Motor neuron (in vitro differentiated cells): Measurements from ENCODE around the gene RXRA. TPM values are rescaled to one million over a fixed set of nuclear protein-coding genes. Genes with fewer than 3 reads are reported as not detected.

Experiments used
- ATAC-seq, 8 experiments: fragments of 200-7000 bp; cut with Tn5 transposase; replicated peaks in 6 of 8; 2 replicates each; pipeline ENCODE4 v1.8.0; 2021; ENCODE audit warnings: mild to moderate bottlenecking in 8 of 8, moderate library complexity in 8 of 8
- H3K27ac ChIP-seq, 2 donors: fragments of 250-450 bp; sonication (Bioruptor Pico); 2 replicates each; pipeline ENCODE4 v1.9.0; 2021; ENCODE audit warnings: antibody characterized with exemption in 2 of 2, mild to moderate bottlenecking in 2 of 2, moderate library complexity in 1 of 2
- H3K4me1 ChIP-seq, 2 donors: fragments of 250-450 bp; sonication (Bioruptor Pico); replicated peaks in 1 of 2; 2 replicates each; pipeline ENCODE4 v1.6.1; 2021; ENCODE audit warnings: antibody characterized with exemption in 2 of 2, mild to moderate bottlenecking in 2 of 2, moderate library complexity in 1 of 2
- H3K4me3 ChIP-seq, 5 donors: fragments of 250-450 bp; sonication (Bioruptor Pico); 2 replicates each; pipeline ENCODE4 v1.9.0; 2021; ENCODE audit warnings: antibody characterized with exemption in 5 of 5, mild to moderate bottlenecking in 5 of 5, moderate library complexity in 4 of 5
- WGBS, 10 experiments: fragments of 450-650 bp; shearing (Covaris generic); methylation state at CpG; one replicate each; pipeline ENCODE4 v1.0.0; 2022; 5-methylcytosine and 5-hydroxymethylcytosine counted together
- in situ Hi-C, 9 experiments: fragments of 400-800 bp; cut with MboI; loops; one replicate each; pipeline ENCODE4 v1.15.0; 2021; ENCODE audit warnings: low sequenced_read_pairs in 9 of 9, low pct_unique_long_range_greater_than_20kb in 2 of 9; ENCODE audit not compliant: unreplicated experiment in 9 of 9
- total RNA-seq, 8 experiments: library from RNA; unstranded; fragments of 300-600 nt; gene quantifications; 2 replicates each; pipeline versions ENCODE4 v1.2.3 to v1.2.4, GENCODE V29; 2022

Gene RXRA
- total RNA-seq, 8 experiments from 2014 or later, result 10.2 to 20.7 (median 13.3) TPM

DNA sequence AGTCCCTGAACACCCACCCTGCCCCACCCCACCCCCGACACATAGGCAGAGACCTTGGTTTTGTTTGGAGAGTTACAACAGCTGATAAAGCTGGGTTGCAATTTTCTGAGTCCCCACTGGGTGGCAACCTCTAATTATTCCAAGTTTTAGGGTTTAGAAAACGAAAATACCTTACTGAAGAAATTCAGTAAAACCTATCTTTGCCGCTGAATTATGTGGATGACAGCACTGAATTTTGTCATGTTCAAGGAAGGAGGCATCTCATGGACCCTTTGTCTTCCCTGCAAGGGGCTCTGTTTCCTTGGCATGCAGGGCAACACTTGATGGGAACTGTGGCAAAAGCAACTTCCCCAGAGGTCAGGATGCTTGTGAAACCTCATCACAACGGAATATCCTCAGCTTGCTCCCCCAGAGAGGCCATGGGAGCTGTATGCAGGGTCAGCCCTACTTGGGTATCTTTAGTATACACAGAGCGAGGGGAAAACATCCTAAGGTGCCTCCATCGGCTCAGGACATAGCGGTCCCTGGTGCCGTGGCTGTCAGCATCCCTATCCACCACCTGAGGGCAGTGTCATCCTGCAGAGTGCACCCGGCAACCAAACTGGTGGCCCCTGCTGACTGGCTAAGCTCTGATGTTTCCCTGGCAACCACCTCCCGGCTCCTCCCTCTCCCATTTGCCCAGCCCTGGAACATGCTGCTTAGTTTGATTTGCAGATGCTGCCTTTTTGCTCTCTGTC lies 123.1 kb downstream of the RXRA start:
- in situ Hi-C loops, result loop anchor here in 8 of 9 experiments (5.0 to 25.0 kb wide), 3 partner anchors 282 to 287 kb away; partner anchors contain the start of gene RNU6ATAC (in 7 of the 8)
- peak overlapping the region; percentile 44 to 53 for H3K27ac ChIP-seq
- no peak overlapping the region for H3K4me3 ChIP-seq
- 0 to 83% (median 8%) methylated on average over 1 to 7 of the region's 10 CpGs; no CpG with 5 or more reads in 4 of the 10 experiments for WGBS, 10 experiments
- ATAC-seq, result peak; percentile 97 to 99 (median 98)
- H3K4me1 ChIP-seq, result peaks cover 9 to 12% of the 10 kb centered on the region in 2 donors

GRCh38 chr9:134451700-134452458 lies 125.6 kb downstream of the RXRA start:
- in situ Hi-C loops, result loop anchor here in 3 of 9 experiments (25.0 kb wide), 3 partner anchors 185 to 285 kb away; partner anchors contain the start of gene COL5A1 (in 1 of the 3)
- ATAC-seq, result no peak
- WGBS, 10 experiments, result 100% methylated on average over 2 of the region's 2 CpGs; no CpG with 5 or more reads in 9 of the 10 experiments
- Histone ChIP-seq H3K4me3 (no peak overlapping the region), H3K27ac (no peak overlapping the region), H3K4me1 (peaks cover 9 to 26% of the 10 kb centered on the region in 2 donors)

GRCh38 chr9:134452728-134453127 lies 126.5 kb downstream of the RXRA start:
- in situ Hi-C loops, result loop anchor here in 3 of 9 experiments (25.0 kb wide), 3 partner anchors 185 to 285 kb away; partner anchors contain the start of gene COL5A1 (in 1 of the 3)
- ATAC-seq, result no peak
- Histone ChIP-seq H3K27ac (no peak overlapping the region), H3K4me1 (peaks cover 9 to 26% of the 10 kb centered on the region in 2 donors), H3K4me3 (no peak overlapping the region)
- 71 to 100% (median 93%) methylated on average over 1 to 3 of the region's 4 CpGs; no CpG with 5 or more reads in 4 of the 10 experiments for WGBS, 10 experiments

GRCh38 chr9:134453776-134454475 lies 127.7 kb downstream of the RXRA start:
- ATAC-seq, result no peak
- in situ Hi-C loops, result loop anchor here in 3 of 9 experiments (25.0 kb wide), 3 partner anchors 183 to 283 kb away; partner anchors contain the start of gene COL5A1 (in 1 of the 3)
- H3K4me1 ChIP-seq, result peaks cover 13 to 29% of the 10 kb centered on the region in 2 donors
- no peak overlapping the region for H3K4me3 ChIP-seq
- no peak overlapping the region for H3K27ac ChIP-seq
- WGBS, 10 experiments, result 76 to 100% (median 88%) methylated on average over 2 to 5 of the region's 23 CpGs; no CpG with 5 or more reads in 3 of the 10 experiments

DNA sequence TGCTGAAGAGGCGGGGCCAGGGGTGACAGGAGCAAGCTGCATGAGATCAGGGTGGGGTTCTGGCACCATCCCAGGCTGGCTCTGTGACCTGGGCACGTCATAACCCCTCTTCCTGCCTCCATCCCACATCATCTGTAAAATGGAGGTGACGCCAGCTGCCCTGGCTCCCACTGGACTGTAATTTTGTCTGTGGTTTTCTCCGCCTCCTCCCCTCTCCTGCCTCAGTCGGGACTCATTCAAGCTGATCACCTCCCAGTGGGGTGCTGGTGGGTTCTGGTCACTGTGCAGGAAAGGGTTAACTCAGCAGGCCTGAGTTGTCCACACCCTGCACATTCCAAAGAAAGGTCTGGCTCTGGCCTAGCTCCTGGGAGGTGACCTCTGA lies 128.2 kb downstream of the RXRA start:
- Histone ChIP-seq H3K27ac (no peak overlapping the region), H3K4me3 (no peak overlapping the region), H3K4me1 (peaks cover 13 to 29% of the 10 kb centered on the region in 2 donors)
- in situ Hi-C loops, result loop anchor here in 3 of 9 experiments (25.0 kb wide), 3 partner anchors 183 to 283 kb away; partner anchors contain the start of gene COL5A1 (in 1 of the 3)
- WGBS, 10 experiments, result 20 to 100% (median 87%) methylated on average over 1 to 3 of the region's 5 CpGs; no CpG with 5 or more reads in 7 of the 10 experiments
- ATAC-seq, result no peak

- in situ Hi-C loops, result loop anchor here in 3 of 9 experiments (25.0 kb wide), 3 partner anchors 182 to 282 kb away; partner anchors contain the start of gene COL5A1 (in 1 of the 3)
- Histone ChIP-seq H3K27ac (no peak overlapping the region), H3K4me3 (no peak overlapping the region), H3K4me1 (peaks cover 9 to 26% of the 10 kb centered on the region in 2 donors)
- ATAC-seq, result no peak
- WGBS, 10 experiments, result 93 to 100% (median 95%) methylated on average over 1 to 8 of the region's 13 CpGs; no CpG with 5 or more reads in 3 of the 10 experiments
Observed at GRCh38 chr9:134455021-134455471, 128.8 kb downstream of the RXRA start.

- Histone ChIP-seq H3K4me3 (no peak overlapping the region), H3K4me1 (peaks cover 4 to 21% of the 10 kb centered on the region in 2 donors), H3K27ac (no peak overlapping the region)
- in situ Hi-C loops, result loop anchor here in 3 of 9 experiments (25.0 kb wide), 3 partner anchors 182 to 282 kb away; partner anchors contain the start of gene COL5A1 (in 1 of the 3)
- WGBS, 10 experiments, result 80 to 88% (median 80%) methylated on average over 1 to 3 of the region's 15 CpGs; no CpG with 5 or more reads in 7 of the 10 experiments
- ATAC-seq, result no peak
Observed at GRCh38 chr9:134455537-134455933, 129.3 kb downstream of the RXRA start.

DNA sequence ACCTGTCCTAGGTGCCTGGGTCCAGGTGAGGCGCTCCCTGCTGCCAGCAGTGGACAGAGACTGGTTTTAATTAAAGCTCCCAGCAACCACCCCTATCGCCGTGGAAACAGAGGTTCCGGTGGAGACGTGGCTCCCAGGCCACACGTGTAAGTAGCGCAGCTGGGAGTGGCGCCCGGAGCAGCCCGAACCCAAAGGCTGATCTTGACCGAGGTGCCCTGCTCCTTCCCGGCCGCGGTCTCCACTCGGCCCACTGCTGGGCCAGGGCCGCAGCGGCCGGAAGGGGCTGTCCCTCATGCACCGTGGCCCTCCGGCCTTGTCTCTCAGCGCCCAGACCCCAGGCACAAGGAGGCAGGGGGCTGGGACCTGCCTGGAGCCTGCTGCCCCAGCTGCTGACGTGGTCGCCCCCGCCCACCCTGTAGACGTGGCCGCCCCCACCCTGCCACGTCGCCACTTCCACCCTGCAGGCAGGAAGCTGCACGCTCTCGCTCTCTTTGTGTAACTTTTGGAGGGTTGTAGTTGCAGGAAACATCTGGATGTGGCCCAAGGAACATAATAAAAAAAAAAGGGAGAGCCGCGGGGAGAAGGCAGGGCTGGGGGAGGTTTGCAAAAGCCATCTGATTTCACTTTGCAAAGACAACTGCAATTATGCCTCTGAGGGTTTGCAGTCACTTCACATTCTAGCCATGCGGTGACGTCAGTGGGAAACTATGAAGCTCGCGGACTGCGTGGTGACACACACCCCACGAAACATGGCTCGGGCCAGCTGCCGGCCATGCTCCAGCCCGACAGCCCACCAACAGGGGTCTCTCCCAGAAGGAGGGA lies 129.9 kb downstream of the RXRA start:
- Histone ChIP-seq H3K27ac (peak overlapping the region; percentile 23 to 52), H3K4me3 (no peak overlapping the region), H3K4me1 (peaks cover 4 to 21% of the 10 kb centered on the region in 2 donors)
- in situ Hi-C loops, result loop anchor here in 3 of 9 experiments (25.0 kb wide), 3 partner anchors 181 to 281 kb away; partner anchors contain the start of gene COL5A1 (in 1 of the 3)
- 0 to 78% (median 63%) methylated on average over 1 to 10 of the region's 41 CpGs; no CpG with 5 or more reads in 2 of the 10 experiments for WGBS, 10 experiments
- ATAC-seq, result peak; percentile 72 to 90 (median 82)

GRCh38 chr9:134456756-134457305 lies 130.6 kb downstream of the RXRA start:
- WGBS, 10 experiments, result 42 to 95% methylated on average over 2 to 4 of the region's 12 CpGs; no CpG with 5 or more reads in 8 of the 10 experiments
- no peak overlapping the region for H3K4me3 ChIP-seq
- peak overlapping the region; percentile 23 to 34 for H3K27ac ChIP-seq
- H3K4me1 ChIP-seq, result peaks cover 4 to 21% of the 10 kb centered on the region in 2 donors
- in situ Hi-C loops, result loop anchor here in 3 of 9 experiments (25.0 kb wide), 3 partner anchors 180 to 280 kb away; partner anchors contain the start of gene COL5A1 (in 1 of the 3)
- no peak for ATAC-seq

DNA sequence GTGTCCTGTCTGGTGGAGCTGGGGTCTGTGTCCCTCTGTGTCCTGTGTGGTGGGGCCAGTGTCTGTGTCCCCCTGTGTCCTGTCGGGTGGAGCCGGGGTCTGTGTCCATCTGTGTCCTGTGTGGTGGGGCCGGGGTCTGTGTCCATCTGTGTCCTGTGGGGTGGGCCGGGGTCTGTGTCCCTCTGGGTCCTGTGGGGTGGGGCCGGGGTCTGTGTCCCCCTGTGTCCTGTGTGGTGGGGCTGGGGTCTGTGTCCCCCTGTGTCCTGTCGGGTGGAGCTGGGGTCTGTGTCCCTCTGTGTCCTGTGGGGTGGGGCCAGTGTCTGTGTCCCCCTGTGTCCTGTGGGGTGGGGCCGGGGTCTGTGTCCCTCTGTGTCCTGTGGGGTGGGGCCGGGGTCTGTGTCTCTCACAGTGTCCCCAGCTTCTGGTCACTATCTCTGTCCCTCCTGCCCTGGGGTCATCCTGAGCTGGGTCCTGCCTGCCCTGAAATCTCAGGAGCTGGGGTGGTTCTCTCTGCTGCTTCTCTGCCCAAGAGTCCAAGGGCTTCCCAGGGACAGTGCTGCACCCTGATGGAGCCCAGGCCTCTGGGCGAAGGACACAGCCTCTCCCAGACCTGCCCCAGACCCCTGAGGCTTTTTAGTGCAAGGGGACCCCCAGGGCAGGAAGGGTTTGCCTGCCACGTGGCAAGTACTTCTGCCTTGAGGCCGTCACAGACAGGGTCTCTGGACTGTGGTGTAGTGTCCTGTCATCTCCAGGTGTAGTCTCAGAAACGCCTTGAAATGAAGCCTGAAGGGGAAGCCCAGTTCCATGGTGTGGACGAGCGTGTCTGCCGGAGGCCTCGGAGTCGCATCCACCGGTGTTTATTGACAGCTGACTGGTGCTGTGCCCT lies 131.3 kb downstream of the RXRA start:
- Histone ChIP-seq H3K4me3 (no peak overlapping the region), H3K27ac (no peak overlapping the region), H3K4me1 (peaks cover 4 to 21% of the 10 kb centered on the region in 2 donors)
- 73 to 100% (median 100%) methylated on average over 2 to 3 of the region's 18 CpGs; no CpG with 5 or more reads in 7 of the 10 experiments for WGBS, 10 experiments
- ATAC-seq, result no peak
- in situ Hi-C loops, result loop anchor here in 3 of 9 experiments (25.0 kb wide), 3 partner anchors 180 to 280 kb away; partner anchors contain the start of gene COL5A1 (in 1 of the 3)
